GM21786 (cell line): ENCODE data around the gene CBX7.

Source experiments
- ATAC-seq: cut with Tn5 transposase; IDR thresholded peaks from one replicate; pipeline ENCODE4 v1.9.1; 2021; ENCODE audit not compliant: unreplicated experiment

The CBX7 gene

DNA sequence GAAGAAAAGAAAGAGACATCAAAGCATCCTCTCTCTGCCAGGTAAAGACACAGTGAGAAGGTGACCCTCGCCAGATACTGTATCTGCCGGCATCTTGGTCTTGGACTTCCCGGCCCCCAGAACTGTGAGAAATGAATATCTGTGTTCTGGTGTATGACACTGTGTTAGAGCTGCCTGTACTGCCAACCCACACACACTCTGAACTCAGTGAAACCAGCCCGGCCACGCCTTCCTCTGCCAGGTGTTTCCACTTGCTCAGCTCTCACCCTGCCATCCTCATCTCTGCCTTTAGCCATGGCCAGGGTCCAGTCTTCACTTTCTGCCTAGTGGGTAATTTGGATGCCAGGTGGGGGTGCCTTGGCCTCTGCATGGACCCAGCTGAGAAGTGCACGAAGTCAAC, 24.0 kb downstream of the CBX7 start:
- no peak for ATAC-seq

GRCh38 chr22:39125622-39126021, 26.9 kb downstream of the CBX7 start:
- ATAC-seq, result no peak

DNA sequence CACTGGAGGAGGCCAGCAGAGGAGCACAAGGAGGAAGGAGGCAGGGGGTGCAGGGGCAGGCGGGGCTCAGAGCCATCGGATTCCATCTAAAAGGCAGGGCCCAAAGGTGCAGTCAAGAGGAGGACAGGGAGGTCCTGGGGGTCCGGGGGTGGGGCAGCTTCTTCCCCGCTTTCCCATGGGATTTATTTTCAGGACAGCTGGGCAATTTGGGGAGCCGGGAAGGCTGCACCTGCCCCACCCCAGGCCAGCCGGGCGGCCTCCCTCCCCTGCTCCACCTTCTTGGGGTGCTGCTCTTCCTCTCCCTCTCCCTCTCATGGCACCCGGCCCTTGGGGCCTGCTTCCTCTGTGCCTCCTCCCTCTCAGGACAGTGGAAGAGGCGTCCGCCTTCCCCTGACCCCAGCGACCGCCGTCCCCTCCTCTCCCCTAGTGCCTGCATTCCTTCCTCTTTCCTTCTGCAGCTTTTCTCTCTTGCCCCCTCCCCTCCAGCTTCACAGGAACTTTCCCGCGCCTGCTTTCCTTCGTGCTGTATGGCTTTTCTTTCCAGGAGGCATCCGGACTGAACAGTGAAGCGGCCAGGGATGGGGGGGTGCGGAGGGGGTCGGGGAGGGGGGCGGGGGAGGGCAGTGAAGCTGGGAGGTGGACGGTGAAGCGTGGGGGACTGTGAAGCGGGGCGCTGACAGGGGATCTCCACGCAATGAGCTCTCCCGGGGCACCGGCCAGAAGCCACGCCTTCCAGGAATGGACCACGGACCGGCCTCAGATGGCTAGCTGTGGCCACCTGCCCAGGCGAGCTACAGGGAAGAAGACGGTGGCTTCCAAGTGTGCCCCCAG, 28.5 kb downstream of the CBX7 start:
- no peak for ATAC-seq

DNA sequence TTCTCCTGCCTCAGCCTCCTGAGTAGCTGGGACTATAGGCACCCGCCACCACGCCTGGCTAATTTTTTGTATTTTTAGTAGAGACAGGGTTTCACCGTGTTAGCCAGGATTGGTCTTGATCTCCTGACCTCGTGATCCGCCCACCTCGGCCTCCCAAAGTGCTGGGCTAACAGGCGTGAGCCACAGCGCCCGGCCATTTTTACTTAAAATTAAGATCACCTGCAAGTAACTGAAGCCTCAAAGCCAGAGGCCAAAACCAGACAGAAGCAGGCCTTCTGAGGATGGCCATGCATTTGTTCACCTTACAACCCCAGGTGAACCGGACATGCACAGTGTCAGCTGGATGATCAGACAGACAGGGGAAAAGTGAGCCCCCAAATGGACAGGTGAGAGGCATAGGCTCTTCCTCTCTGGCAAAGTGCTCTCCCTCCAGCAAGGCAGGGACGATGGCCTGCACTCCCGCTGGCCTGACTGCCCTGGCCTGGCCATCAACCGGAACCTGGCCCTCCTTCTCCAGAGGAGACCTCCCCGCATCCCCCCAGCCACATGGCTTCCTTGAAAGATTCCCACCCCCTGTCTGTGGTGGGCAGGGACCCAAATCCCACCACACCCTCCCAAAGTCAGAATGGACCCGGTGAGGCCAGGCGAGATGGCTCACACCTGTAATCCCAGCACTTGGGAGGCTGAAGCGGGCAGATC, 29.6 kb downstream of the CBX7 start:
- no peak for ATAC-seq

GRCh38 chr22:39120983-39121382, 31.5 kb downstream of the CBX7 start:
- no peak for ATAC-seq

GRCh38 chr22:39117585-39118191, 34.8 kb downstream of the CBX7 start:
- peak; percentile 43 for ATAC-seq

DNA sequence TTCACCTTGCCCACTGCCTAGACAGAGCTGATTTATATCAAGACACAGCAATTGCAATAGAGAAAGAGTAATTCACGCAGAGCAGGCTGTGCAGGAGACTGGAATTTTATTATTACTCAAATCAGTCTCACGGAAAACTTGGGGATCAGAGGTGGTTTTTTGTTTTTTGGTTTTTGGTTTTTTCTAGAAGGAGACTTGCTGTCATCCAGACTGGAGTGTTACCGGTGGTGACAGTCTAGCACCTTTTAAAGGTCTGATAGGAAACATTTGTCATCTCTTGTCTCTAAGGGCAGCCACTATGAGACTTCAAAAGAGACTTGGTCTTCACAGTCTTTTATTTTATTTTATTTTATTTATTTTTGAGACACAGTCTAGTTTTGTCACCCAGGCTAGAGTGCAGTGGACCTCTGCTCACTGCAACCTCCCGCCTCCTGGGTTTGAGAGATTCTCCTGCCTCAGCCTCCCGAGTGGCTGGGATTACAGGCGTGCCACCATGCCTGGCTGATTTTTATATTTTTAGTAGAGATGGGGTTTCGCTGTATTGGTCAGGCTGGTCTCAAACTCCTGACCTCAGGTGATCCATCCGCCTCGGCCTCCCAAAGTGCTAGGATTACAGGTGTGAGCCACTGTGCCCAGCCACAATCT, 36.4 kb downstream of the CBX7 start:
- no peak for ATAC-seq

DNA sequence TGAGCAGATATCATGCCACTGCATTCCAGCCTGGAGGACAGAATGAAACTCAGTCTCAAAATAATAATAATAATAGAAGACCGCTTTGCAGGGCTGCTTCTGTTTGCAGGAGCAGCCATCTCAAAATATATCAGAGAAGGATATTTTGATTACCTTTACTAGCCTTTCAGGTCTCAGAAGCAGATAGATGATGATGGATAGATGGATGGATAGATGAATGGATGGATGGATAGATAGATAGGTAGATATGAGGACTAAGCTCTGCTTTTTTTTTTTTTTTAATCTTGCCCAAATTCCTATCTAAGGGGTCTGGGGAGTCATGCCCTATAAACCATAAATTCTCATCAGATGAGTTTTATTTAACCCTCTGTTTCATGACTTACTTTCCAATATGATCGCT, 36.9 kb downstream of the CBX7 start:
- no peak for ATAC-seq

DNA sequence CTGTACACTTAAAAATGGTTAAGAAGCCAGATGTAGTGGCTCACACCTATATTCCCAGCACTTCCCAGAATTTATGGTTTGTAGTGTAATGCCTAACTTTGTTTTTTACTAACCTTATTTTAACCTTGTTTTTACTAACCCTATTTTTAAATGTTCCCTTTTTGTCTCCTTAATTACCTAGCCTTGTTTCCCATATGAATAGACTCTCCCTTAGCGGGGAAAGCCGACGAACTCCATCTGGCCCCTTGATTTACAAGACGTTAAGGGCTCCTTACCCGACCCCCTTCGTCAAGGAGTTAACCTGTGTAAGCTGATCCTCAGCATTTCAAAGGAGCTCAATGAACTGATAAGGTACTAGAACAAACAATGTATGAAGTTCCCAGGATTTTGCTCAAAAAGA, 38.4 kb downstream of the CBX7 start:
- no peak for ATAC-seq

DNA sequence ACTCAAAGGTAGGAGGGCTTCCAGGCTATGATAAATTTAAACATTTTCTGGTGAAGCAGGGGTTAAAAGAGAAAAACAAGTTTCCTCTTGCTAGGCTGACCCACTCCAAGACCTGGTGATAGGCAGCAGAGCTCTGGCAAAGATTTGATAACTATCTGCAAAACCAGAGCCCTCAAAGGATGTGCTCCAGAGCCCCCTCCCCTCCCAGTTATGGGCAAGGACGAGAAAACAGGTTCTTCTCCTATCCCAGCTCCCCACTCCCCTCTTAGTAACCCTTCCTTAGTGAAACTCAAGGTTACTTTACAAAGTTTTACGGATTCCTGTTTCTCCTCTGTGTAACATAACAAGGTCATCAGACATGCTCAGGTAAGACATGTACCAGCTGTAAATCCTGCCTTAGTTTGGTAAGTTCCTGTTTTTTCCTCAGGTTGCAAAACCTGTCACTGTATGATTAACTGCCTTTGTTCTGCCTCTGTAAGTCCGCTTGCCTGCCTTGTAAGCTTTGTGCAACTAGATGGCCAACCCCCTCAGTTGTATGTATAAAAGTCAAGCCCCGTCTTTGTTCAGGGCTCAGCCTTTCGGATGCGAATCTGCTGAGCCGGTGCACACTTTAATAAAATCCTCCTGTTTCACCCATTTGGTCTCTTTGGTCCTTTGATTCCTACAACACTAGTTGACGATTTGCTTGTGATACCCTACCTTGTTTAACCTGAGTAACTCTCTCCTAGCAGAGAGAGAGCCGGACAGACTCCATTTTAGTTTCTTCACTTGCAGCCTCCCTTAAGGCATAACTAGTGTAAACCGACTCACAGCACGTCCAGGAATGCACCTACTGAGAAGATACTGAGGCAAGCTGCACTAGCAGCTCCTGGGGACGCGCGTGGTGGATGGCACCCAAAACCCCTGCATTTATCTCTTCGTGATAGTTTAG, 41.6 kb downstream of the CBX7 start:
- no peak for ATAC-seq

DNA sequence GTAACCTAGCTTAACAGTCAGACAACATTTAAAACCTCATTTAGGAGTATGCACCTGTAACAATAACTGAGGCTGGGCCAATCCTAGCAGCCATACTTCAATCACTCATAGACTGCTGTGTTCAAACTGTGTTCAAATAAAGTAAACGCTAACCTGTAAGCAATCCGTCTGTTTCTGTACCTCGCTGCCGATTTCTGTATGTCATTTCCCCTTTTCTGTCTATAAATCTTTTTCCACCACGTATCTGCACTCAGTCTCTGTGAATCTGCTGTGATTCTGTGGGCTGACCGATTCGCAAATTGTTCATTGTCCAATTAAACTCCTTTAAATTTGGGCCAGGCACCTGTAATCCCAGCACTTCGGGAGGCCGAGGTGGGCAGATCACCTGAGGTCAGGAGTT, 43.1 kb downstream of the CBX7 start:
- ATAC-seq, result no peak

- ATAC-seq, result no peak
Measured at GRCh38 chr22:39108487-39108886, 44.0 kb downstream of the CBX7 start.

DNA sequence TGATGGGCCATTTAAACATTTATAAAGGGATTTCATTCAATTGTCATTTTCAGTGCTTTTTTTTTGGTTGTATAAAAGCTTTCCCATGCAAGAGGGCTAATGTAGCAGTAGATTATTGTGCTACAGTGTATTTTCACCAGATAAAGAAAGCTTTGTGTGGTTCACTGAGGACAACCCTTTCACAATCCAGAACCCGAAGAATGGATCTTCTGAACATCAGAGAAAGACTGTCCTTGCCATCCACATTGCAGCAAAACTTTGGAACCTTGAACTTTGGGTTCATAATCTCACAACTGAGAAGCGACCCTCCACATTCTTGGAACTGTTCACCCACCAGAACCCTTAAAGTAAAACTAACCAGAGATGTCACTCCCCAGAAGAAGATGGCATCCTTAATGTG, 46.2 kb downstream of the CBX7 start:
- ATAC-seq, result no peak

GRCh38 chr22:39103431-39103830, 49.0 kb downstream of the CBX7 start:
- no peak for ATAC-seq

DNA sequence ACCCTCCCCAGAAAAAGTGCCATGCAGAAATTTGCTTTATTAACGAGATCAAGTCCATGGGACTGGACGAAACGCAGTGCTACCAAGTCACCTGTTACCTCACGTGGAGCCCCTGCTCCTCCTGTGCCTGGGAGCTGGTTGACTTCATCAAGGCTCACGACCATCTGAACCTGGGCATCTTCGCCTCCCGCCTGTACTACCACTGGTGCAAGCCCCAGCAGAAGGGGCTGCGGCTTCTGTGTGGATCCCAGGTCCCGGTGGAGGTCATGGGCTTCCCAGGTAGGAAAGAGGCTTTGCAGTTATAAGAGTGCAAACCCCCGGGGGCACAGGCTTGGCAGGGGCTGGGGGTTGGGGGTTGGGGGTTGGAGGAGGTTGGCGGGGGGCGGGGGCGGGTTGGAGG, 51.3 kb downstream of the CBX7 start:
- no peak for ATAC-seq

GRCh38 chr22:39098576-39098975, 53.9 kb downstream of the CBX7 start:
- ATAC-seq, result no peak

DNA sequence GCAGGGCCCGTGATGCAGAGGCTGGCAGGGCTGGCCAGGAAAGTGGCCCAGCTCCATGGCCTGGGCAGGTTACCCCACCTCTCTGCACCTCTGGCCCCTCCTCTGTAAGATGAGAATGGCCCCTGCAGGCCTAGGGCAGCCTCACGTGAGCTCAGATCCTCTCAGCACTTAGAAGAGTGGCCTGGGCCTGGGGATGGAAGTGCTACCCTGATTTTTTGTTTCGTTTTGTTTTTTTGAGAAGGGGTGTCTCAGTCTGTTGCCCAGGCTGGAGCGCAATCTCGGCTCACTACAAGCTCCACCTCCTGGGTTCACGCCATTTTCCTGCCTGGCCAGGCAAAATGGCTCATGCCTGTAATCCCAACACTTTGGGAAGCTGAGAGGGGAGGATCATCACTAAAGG, 54.5 kb downstream of the CBX7 start:
- no peak for ATAC-seq

- no peak for ATAC-seq
Measured at GRCh38 chr22:39097098-39098020, 55.1 kb downstream of the CBX7 start, which contains the start of gene APOBEC3H. TSS of gene APOBEC3H (plus strand) at chr22:39097244. CDS start at chr22:39100279, 3,035 bp downstream.

GRCh38 chr22:39095971-39096370, 56.5 kb downstream of the CBX7 start:
- no peak for ATAC-seq
